Thoracic aorta (tissue), 2 donors: ENCODE results near the gene MESP2. TPM values are rescaled to one million over a fixed set of nuclear protein-coding genes. Genes with fewer than 3 reads are reported as not detected.
A peak's percentile ranks its signal among the peaks of the same experiment; 100 is the strongest.

Source experiments
- ATAC-seq: fragments of 150-250 bp; one replicate; pipeline ENCODE4 v1.8.0; 2017; ENCODE audit warnings: low read depth; ENCODE audit not compliant: insufficient number of reproducible peaks, low FRiP score
- DNase-seq: peaks from one replicate; pipeline ENCODE4 v3.0.0-alpha.2; 2020; ENCODE audit warnings: low spot score
- H3K27ac ChIP-seq, 2 donors: fragments of 200-600 bp; sonication (generic); 1 replicate in 1 of 2; 2 replicates in 1 of 2; pipeline ENCODE4 v1.5.1; 2016; ENCODE audit warnings: mild to moderate bottlenecking in 2 of 2, moderate library complexity in 2 of 2
- H3K27me3 ChIP-seq: fragments of 200-600 bp; sonication (generic); replicated peaks from 2 replicates; pipeline ENCODE4 v1.6.0; 2016; ENCODE audit warnings: mild to moderate bottlenecking; ENCODE audit not compliant: insufficient read depth
- H3K36me3 ChIP-seq: fragments of 200-600 bp; sonication (generic); one replicate; pipeline ENCODE4 v1.5.1; 2016
- H3K4me1 ChIP-seq, 2 donors: fragments of 200-600 bp; sonication (generic); 1 replicate in 1 of 2; 2 replicates in 1 of 2; pipeline versions ENCODE4 v1.5.1 to v1.6.0; 2016; ENCODE audit warnings: low read depth in 2 of 2, mild to moderate bottlenecking in 1 of 2; ENCODE audit not compliant: control insufficient read depth in 1 of 2
- H3K4me3 ChIP-seq: fragments of 200-600 bp; sonication (generic); 2 replicates; pipeline ENCODE4 v1.5.1; 2016; ENCODE audit warnings: mild to moderate bottlenecking
- H3K9me3 ChIP-seq: fragments of 200-600 bp; sonication (generic); 2 replicates; pipeline ENCODE4 v1.5.1; 2016
- CTCF ChIP-seq: fragments of 200-600 bp; sonication (generic); IDR thresholded peaks from one replicate; pipeline ENCODE4 v1.5.1; 2019; ENCODE audit warnings: antibody characterized with exemption
- total RNA-seq, 2 donors: library from RNA; depleted of rRNA; stranded (reverse); fragments of >200 nt; gene quantifications; one replicate each; pipeline versions ENCODE4 v1.1.0 to v1.2.3, GENCODE V29; 2016

MESP2 gene
- total RNA-seq, 2 donors from 2014 or later = 1.8 TPM; not detected in 1

GRCh38 chr15:89823836-89824606 is 47.9 kb downstream of the MESP2 start:
- peaks cover 12 to 15% of the 10 kb centered on the region in 2 donors for H3K4me1 ChIP-seq
- H3K27me3 ChIP-seq = no peaks in the 10 kb centered on the region
- no peaks in the 10 kb centered on the region for H3K36me3 ChIP-seq
- DNase-seq (no peak), ATAC-seq (no peak)
- no peaks in the 10 kb centered on the region for H3K9me3 ChIP-seq
- H3K4me3 ChIP-seq = no peak overlapping the region
- no peak for TF ChIP-seq CTCF
- no peak overlapping the region for H3K27ac ChIP-seq

- Histone ChIP-seq H3K4me1 (peaks cover 12 to 17% of the 10 kb centered on the region in 2 donors), H3K36me3 (no peaks in the 10 kb centered on the region), H3K4me3 (no peak overlapping the region), H3K9me3 (no peaks in the 10 kb centered on the region), H3K27me3 (no peaks in the 10 kb centered on the region), H3K27ac (no peak overlapping the region)
- TF ChIP-seq CTCF = no peak
- DNase-seq (no peak), ATAC-seq (no peak)
These were observed 48.4 kb downstream of the MESP2 start for GRCh38 chr15:89824607-89824867.

- H3K27ac ChIP-seq = no peak overlapping the region
- no peak for TF ChIP-seq CTCF
- H3K27me3 ChIP-seq = no peaks in the 10 kb centered on the region
- no peaks in the 10 kb centered on the region for H3K9me3 ChIP-seq
- ATAC-seq = no peak
- H3K4me1 ChIP-seq = peaks cover 12 to 17% of the 10 kb centered on the region in 2 donors
- H3K36me3 ChIP-seq = no peaks in the 10 kb centered on the region
- DNase-seq = no peak
- H3K4me3 ChIP-seq = no peak overlapping the region
These were observed 49.3 kb downstream of the MESP2 start for GRCh38 chr15:89825271-89825940.

- ATAC-seq (no peak), DNase-seq (no peak)
- peaks cover 6% of the 10 kb centered on the region for H3K36me3 ChIP-seq
- H3K4me3 ChIP-seq = no peak overlapping the region
- TF ChIP-seq CTCF = no peak
- no peaks in the 10 kb centered on the region for H3K27me3 ChIP-seq
- no peak overlapping the region for H3K27ac ChIP-seq
- H3K9me3 ChIP-seq = no peaks in the 10 kb centered on the region
- peaks cover 12 to 17% of the 10 kb centered on the region in 2 donors for H3K4me1 ChIP-seq
These were observed 50.8 kb downstream of the MESP2 start for GRCh38 chr15:89826671-89827655.

GRCh38 chr15:89827829-89828228 is 51.7 kb downstream of the MESP2 start:
- TF ChIP-seq CTCF = no peak
- no peak for ATAC-seq

More at GRCh38 chr15:89827829-89828228, 51.7 kb downstream of the MESP2 start:
- peaks cover 8% of the 10 kb centered on the region for H3K36me3 ChIP-seq
- H3K4me3 ChIP-seq = peak overlapping the region; percentile 26
- H3K4me1 ChIP-seq = peaks cover 12 to 17% of the 10 kb centered on the region in 2 donors
- DNase-seq = no peak
- no peaks in the 10 kb centered on the region for H3K9me3 ChIP-seq
- no peaks in the 10 kb centered on the region for H3K27me3 ChIP-seq
- H3K27ac ChIP-seq = peak overlapping the region; percentile 29 to 48
